ENCODE measurements around the gene CNOT6.

DNA sequence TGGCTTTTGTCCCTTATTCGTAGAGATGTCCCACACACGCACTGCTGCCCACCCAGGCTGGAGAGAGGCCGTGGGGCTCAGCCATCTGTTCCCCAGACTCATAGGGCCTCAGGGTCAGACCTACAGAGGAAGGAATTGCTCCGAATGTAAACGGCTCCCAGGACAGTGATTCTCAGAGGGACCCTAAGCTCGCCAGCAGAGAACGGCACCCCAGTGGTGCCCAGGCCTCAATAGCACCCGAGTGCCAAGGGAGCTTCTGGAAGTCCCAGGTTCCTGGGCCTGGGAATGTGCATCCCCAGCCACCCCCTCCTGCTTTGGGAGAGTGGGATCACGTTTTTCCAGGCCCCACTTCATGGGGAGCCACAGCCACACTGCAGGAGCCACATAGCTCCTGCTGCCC lies 32.9 kb upstream of the CNOT6 start:
- TF ChIP-seq EP300 (IDR thresholded peaks at IDR 0.05; ENCODE audit: borderline replicate concordance in 1 of 2, low read depth in 1 of 2, low read length in 1 of 2) = no peak
- TF ChIP-seq MEF2A (IDR thresholded peaks at IDR 0.05; ENCODE audit: borderline replicate concordance, low read depth) = no peak
- TF ChIP-seq, protein P1, sequence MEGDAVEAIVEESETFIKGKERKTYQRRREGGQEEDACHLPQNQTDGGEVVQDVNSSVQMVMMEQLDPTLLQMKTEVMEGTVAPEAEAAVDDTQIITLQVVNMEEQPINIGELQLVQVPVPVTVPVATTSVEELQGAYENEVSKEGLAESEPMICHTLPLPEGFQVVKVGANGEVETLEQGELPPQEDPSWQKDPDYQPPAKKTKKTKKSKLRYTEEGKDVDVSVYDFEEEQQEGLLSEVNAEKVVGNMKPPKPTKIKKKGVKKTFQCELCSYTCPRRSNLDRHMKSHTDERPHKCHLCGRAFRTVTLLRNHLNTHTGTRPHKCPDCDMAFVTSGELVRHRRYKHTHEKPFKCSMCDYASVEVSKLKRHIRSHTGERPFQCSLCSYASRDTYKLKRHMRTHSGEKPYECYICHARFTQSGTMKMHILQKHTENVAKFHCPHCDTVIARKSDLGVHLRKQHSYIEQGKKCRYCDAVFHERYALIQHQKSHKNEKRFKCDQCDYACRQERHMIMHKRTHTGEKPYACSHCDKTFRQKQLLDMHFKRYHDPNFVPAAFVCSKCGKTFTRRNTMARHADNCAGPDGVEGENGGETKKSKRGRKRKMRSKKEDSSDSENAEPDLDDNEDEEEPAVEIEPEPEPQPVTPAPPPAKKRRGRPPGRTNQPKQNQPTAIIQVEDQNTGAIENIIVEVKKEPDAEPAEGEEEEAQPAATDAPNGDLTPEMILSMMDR (IDR thresholded peaks at IDR 0.05) = no peak
- no peak for TF ChIP-seq JUND (IDR thresholded peaks at IDR 0.05)
